NOMO-1 treated with dmso at 0.1 percent for 144 hours (cell line): ENCODE results near the gene UNC5C.

ENCODE experiments used
- DNase-seq: peaks from one replicate; lab custom pipeline; 2025; ENCODE audit not compliant: unreplicated experiment; lab: John Stamatoyannopoulos, UW

UNC5C gene

DNA sequence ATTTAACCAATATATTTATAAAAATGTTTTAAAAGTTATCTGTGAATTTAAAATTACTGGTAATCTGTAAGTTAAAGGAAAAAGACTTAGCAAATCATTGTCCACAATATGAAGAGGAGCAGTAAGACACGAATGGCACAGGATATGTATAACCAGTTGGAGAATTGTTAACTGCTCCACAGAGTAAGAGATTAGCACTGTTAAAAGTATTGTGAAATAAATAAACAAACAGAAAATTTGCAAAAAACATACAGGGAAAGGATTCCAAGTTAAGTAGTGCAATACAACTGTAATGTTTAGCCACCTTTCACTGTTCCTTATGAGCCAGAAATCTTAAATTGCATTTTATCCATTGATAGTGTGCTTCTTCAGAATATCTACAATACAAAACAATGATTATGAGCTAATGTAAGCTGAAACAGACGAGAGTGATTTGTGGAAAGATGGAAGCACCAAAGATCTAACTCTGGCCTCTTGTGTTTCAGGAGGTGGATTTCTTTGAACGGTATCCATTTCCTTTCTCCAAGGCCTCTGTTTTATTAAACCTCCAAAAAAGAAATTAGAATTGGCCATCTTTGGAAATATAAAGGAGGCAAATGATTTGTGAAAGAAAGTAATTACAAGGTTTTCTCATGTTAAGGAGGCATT lies 188.4 kb downstream of the UNC5C start:
- DNase-seq: no peak

DNA sequence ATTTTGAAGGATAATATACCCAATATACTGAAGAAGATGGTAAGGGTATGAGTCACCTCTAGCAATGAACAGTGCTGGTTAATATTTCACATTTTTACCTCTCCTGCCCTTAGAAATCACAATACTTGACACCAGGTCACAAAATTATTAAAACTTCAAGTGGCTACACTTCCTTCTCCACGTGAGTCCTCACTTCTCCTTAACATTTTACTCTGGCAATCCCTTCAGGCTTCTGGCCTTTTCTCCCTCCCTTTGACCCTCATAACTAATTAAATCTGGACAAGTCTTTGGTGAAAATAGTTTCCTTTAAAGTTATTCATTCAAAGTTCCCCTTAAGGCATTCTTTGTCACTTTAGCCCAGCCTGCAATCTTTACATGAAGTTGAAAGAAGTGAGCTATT lies 190.4 kb downstream of the UNC5C start:
- DNase-seq: no peak

DNA sequence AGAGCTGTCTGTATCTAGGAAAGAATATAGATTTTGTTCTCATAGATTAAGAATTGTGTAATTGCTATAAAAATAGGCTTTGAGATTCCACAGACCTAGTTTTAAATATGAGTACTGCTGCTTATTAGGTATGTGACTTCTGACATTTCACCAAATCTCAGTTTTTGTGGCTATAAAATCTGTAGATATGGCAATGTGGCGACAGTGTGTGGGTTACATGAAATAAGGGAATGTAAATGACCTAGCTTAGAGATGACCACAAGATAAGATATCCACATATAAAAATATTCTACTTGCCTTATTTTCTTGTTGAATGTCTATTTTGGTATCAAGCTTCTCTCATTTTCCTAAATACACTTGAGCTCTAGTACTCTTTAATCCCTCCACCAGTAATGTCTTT lies 193.8 kb downstream of the UNC5C start:
- no peak for DNase-seq

DNA sequence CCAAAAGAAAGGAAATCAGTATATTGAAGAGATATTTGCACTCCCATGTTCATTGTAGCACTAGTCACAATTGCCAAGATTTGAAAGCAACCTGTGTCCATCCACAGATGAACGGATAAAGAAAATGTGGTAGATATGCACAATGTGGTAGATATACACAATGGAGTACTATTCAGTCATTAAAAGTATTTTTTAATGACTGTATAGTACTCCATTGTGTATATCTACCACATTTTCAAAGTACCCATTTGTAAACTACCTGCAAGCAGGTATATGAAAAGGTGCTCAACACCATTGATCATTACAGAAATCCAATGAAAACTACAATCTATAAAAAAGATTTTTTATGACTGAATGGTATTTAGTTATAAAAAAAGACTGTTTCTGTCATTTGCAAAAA lies 200.4 kb downstream of the UNC5C start:
- no peak for DNase-seq

DNA sequence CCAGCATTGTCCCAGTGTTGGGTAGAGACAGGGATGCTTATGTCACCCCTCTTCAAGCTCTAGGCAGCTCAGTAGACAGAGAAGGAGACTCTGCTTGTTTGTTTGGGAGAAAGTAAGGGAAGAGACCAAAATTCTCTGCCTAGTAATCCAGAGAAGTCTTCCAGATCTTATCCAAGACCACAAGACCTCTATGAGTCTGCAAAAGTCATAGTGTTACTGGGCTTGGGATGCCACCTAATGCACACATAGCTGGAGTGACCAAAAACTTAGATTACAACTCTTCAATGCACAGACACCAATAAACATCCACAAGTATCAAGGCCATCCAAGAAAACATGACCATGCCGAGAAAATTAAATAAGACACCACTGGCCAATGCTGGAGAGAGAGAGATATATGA lies 205.5 kb downstream of the UNC5C start:
- DNase-seq: no peak

DNA sequence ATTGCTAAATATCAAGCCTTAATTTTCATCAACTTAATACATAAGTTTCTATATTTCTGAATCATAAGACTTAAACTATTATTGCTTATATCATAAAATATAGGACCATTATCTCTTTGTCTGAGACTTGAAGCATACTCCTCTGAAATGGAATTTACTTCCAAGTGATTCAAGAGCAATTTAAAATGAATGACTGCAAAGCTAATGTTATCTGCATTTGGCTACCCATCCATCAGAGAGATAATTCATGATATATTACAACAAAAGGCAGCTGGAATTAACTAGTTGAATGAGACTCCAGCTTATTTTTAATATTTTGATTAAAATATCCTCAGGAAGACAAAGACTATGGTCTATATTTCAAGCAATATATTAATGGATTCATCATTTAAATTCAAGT lies 208.6 kb downstream of the UNC5C start:
- no peak for DNase-seq

DNA sequence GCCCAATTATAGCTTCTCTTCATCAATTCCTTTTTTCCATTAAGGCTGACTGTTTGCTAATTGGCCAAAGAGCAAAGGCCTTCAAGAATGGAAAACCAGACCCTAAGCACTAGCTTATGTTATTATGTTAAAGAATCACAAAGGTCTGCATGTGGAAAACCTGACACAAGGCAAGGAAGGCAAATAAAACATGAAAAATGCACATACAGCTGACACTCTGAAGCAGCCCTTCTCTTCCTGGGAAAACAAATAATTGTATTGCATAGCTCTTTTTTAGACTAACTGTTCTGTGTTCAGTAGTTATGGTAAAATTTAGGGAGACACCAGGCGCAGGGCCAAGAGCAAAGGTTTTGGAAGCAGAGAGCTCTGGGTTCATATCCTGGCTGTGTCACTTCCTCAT lies 223.1 kb downstream of the UNC5C start:
- DNase-seq: no peak

DNA sequence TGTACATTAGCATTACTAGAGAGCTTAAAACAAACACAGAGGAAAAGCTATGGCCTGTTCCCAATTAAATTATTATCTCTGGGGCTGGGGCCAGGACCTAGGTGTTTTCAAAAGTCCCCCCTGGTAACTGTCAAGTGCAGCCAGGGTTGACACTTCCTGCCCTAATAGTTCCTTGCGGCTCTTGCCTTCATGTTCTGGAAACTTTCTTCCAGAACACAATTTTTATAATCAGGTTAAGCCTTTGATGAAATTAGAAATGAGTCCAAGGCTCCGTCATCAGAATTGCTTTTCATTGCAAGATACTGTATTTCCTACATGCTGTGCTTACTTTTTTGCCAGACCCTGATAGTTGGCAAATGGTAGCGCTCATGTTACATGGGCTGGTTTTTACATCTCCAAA lies 229.6 kb downstream of the UNC5C start:
- DNase-seq: no peak

DNA sequence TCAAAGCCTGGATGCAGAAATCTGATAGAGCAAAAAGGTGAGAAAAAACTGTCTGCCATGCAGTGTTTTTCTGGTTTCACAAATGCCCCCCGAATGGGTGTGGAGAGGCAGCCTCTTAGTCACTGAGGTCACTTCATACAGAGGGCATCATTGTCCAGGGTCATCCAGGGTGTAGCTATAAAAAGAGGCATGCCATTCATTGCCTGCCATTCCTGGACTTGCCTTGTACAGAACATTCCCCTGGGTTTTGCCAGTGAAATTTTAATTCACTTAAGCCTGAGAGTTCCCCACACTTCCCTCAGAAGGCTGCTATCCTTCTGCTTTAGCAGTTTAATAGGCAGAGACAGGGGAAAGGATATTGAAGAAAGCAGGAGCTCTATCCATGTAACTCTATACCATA lies 230.3 kb downstream of the UNC5C start:
- no peak for DNase-seq

DNA sequence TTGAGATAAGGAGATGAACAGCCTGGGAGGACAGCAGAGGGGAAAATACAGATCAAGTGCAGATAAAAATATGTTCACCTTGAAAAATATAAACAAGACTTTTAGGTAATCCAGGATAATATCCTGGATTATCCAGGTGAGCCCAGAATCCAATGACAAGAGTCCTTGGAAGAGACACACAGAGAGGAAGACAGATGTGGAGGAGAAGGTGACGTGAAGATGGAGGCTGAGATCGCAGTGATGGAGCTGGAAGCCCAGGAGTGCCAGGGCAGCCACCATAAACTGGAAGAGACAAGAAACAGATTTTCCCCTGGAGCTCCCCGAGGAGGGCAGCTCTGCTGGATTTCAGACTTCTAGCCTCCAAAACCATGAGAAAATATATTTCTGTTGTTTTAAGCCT lies 230.7 kb downstream of the UNC5C start:
- DNase-seq: no peak

DNA sequence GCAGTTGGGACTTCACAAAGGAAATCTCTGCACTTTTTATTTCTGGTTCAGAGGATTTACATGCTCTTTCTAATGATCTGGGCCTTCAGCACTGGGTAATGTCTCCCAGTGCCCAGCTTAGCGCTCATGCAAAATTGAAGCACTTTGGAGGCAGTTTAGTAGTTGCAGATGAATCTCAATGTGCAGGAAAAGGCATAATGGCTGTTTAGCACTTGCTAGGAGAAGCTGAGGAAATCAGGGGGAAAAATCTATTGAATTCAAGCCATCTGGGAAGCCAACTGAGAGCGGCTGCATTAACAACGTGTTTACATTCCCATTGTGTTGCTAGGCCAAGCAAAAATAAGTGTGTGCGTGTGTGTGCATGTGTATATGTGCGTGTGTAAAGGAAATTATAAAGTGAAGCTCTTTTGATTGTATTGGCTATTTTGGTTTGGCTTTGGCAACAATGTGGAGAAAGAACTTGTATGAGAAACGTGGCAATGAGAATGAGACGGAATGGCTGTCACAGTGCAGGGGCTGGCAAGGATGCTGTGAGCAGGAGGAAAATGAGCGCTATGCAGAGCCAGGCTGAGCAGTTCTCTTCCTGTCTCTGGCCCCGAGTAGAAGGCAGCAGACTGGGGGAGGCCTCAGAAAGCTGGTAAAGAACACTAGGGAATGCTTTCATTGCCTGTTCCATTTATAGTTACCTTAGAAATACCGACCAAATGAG lies 231.5 kb downstream of the UNC5C start:
- no peak for DNase-seq

DNA sequence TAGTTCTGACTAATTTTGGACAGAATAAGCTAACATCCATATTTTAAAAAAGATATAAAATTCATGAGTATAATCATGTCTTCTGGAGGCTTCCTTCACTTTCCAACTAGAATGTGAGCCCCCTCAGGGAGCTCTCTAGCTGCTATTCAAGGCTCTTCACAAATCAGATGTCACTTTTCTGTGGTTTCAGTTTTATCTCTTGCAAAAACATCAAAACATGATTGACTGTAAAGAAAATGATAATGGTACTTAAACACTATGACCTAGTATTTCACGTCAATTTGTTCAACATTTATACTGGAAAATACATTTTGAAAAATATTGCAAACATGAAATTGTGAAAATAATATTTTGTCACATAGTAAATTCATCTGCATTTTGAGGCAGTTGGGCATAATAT lies 234.2 kb downstream of the UNC5C start:
- DNase-seq: no peak

DNA sequence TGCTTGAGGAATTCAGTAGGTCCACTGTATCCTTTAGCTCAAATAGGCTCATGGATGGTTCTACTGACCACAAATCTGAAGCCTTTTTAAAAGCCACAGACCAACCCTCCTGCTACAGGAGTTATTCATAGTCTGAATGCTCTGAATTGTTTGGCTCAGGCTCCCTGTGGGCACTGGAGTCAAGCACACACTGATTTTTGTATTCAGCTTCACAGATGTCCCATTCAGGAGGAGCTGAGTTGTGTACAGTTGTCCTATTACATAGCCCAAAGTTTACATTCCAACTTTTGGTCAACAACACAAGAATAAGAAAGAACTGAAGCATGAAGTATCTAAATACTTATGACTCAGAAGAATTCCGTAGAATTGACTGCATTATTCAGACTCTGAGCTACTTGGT lies 243.9 kb downstream of the UNC5C start:
- DNase-seq: no peak

DNA sequence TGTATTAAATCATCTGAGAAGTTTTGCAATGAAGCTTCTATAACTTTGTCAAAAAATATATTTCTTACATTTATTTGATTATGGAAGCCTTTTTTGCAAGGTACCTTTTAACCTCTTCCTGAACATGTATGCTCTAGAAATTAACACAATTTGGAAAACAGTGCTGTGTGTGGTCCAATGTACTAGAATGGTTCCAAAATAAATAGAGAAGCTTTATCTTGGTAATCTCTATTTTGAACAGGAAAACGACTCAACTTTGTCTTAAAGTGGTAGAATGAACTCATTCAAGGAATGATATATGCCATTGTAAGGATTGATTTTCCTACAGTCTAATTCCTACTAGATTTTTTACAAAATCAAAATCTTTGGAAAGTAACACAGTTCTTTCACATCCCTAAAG lies 248.5 kb downstream of the UNC5C start:
- no peak for DNase-seq

DNA sequence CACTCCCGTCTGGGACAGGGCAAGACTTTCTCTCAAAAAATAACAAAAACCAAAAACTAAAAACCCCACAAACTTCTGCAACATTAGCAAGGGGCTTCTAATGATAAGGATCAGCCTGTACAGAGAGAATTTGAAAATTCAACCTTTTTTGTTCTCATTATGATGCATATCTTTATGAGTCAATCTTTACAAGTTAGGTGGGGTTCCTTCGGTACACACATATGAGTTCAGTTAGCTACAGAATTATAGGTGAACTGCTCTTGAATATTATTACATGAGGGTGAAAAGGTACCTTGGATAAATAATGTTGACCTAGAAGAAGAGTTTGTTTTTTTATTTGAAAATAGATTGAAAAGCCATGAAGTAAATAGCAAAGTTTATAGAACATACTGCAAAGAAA lies 252.7 kb downstream of the UNC5C start:
- DNase-seq: no peak

DNA sequence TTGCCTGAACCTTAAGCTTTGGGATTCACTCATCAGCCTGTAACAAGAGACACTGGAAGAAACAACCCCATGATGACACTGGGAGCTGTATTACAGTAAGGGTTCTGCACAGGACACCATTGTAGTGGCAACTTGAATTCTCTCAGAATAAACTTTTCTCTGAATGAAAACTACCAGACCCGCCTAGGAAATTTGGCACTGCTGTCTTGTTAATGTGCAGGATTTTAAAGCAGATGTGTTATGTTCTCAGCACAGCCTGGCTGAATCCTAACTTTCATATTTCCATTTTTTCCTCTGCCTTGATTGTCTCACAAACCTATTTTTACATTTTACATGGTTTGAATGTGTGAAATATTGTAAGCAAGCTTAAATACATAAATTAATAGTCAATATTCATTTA lies 253.6 kb downstream of the UNC5C start:
- DNase-seq: no peak

DNA sequence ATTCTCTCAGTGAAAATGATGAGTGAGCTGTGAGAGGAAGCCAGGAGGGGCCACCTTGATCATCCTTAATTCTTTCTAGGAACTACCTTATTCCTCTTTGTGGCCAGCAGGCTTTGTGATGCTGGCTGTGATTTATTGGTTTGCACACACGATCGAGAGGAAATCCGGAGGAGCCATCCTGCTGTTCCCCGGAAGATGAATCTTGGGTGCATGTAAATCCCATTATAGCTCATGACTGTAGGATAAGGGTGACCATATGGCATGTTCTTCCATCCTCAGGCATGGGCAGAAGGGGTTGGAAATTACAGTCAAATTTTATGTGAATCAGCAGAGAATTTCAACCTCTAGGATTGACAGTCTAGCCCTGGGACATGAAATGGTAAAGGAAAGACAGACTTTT lies 254.5 kb downstream of the UNC5C start:
- DNase-seq: no peak

DNA sequence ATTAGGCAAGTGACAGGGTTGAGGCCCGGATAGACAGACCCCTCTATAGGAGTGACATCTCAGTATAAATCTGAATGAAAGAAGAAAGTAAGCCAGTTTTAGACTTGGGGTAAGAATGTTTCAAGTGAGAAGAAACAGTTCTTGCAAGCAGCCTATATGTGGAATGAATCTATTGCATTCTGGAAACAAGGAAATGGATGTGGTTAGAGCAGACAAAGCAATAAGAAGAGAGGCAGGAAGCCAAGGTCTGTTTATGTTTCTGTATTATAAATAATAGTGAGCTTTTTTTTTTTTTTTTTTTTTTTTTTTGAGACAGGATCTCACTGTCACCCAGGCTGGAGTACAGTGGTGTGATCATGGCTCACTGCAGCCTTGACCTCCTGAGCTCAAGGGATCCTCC lies 255.8 kb downstream of the UNC5C start:
- no peak for DNase-seq

DNA sequence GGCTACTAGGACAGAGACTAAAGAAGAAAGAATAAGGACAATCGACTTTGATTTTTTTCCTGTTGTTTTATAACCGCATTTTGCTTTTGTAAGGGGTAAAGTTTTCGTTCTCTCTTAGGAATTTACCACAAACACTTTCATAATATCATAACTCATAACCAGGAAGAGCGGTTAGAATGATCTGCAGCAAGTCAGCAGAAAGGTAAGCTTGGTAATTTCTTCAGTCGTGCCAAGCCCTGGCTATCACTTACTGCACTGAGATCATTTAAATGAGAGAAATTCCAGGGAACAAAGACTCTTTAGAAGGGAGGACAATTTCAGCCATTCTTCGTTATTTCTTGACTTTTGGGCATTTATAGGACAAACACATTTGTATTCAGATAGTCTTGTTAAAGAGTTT lies 258.1 kb downstream of the UNC5C start:
- DNase-seq: no peak

DNA sequence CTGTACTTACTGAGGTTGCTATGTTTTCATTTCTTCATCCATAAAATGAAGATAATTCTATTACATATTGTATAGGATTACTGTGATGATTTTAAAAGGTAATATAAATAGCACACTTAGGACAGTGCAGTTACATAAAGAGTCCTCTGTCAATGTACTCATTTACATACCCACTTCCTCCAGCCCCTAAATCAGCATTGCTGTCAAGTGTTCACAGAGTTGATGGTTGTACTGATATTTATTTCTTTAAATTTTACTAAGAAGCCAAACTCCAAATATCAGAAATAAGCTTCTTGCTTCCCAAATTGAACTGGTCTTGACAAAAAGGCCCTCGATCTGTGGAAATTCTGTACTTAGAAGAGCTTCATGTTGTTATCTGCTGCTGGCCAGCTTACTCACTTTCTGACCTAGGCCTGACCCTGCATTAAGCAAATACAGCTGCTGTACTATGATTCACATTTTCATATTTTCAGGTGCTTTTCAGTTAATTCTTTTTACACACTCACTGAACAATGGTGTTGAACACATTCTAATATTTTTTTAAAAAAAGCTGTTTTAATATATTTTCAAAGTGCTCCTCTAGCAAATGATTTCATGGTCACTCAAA lies 259.6 kb downstream of the UNC5C start:
- DNase-seq: no peak

DNA sequence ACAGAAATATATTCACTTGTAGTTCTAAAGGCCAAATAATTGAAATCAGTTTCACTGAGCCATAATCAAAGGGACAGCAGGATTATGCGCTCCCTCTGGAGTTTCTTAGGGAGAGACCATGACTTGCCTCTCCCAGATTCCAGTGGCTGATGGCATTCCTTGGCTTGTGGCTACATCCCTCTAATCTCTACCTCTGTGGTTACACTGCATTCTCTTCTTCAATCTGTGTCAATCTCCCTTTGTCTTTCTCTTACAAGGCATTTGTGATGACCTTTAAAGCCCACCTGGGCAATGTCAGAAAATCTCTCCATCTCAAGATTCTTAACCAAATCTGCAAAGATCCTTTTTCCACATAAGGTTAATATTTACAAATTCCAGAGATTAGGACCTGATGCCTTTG lies 260.2 kb downstream of the UNC5C start:
- no peak for DNase-seq

DNA sequence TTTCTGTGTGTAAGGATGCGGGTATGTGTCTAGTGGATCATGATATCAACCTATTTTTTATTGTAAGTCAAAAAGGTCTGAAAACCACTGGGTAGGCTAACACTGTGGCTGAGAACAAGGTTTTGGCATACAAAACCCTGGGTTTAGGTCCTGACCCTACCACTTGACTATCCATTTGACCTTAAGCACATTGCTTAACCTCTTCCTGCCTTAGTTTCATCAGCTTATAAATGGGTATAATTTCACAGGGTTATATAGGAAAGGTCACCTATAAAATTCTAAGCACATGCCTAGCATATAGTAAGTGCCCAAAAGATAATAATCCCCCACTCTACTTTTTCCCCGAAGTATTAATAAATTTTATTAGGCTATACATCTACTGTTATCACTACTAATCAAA lies 263.0 kb downstream of the UNC5C start:
- DNase-seq: no peak

DNA sequence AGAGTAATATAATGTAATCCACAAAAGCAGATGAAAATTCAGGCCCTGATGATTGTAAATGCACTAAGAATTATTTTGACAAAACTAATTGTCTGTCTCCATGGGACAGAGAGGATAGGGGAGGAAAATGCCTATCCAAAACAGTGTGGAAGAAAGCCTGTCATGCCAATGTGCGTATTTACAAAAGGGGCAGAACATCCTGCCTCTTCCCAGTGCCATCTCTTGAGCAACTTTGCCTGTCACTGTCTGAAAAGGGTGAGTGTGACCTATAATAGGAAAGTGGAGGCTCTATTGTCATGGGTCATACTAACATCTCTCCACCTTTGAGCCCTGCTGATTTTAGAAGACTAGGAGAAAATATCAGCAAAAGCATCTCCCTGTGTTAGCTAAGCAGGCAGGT lies 264.1 kb downstream of the UNC5C start:
- no peak for DNase-seq
